ENCODE results near the gene DOCK4.

DNA sequence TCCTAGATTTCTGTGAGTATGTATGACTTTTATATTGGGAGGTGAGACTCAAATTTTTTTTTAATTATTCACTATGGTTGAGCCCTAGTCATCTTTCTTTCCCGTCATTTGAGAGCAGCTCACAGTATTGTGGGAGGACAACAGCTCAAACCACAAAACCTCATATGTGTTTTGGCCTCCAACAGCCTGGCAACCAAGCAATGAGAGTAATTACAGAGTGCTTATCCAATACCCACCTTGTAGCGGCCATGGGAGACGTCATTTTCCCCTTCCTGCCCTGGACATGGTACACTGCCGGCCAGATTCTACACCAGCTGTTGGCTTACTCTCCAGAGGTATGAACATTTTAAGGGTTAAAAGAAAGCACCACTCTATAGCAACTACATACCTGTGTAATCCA lies 49.1 kb downstream of the DOCK4 start:
- TF ChIP-seq CTCF (IDR thresholded peaks at IDR 0.05): no peak
- TF ChIP-seq POLR2A (IDR thresholded peaks at IDR 0.05): no peak

Measured in thyroid gland (tissue), 4 donors.